Measurements from ENCODE around the gene BCR. TPM values are rescaled to one million over a fixed set of nuclear protein-coding genes. Genes with fewer than 3 reads are reported as not detected.
A peak's percentile ranks its signal among the peaks of the same experiment; 100 is the strongest.

The BCR gene
- total RNA-seq, 1 experiment from 2014 or later, result 77.0 TPM

- DNase-seq, result no peak
Measured at GRCh38 chr22:23204541-23205157, 24.3 kb downstream of the BCR start.

More at GRCh38 chr22:23204541-23205157, 24.3 kb downstream of the BCR start:
- no peak overlapping the region for H3K27ac ChIP-seq (ENCODE audit: insufficient read length, low read depth, low read length)
- H3K79me2 ChIP-seq (ENCODE audit: insufficient read depth, low read length), result peaks cover 30% of the 10 kb centered on the region; the same call in 1 of the 2 replicates
- no peaks in the 10 kb centered on the region for H3K9me3 ChIP-seq (ENCODE audit: control insufficient read depth, low read depth, low read length)
- H3K56ac ChIP-seq (ENCODE audit: insufficient read length, low read depth, low read length), result no peak overlapping the region
- no peak overlapping the region for H2BK120ac ChIP-seq (ENCODE audit: low read depth, low read length, poor library complexity, severe bottlenecking)
- H3K4me1 ChIP-seq (ENCODE audit: insufficient read depth, low read length), result peaks cover 2% of the 10 kb centered on the region; the same call in 1 of the 2 replicates
- Mint-ChIP-seq H3K4me3 (no peak overlapping the region), H3K9me3 (no peaks in the 10 kb centered on the region), H3K27me3 (ENCODE audit: low read depth) (no peaks in the 10 kb centered on the region), H3K36me3 (ENCODE audit: insufficient read depth in 1 of 3, low read depth in 3 of 3) (peaks cover 19 to 35% (median 35%) of the 10 kb centered on the region in 3 experiments), H3K4me1 (peaks cover 31 to 40% of the 10 kb centered on the region in 2 experiments), H3K27ac (peak overlapping the region; percentile 83 to 95 (median 86); a peak in 5 of 7 replicates)
- H3K23ac ChIP-seq (ENCODE audit: insufficient read length, low read depth, low read length), result no peak overlapping the region
- H2AK5ac ChIP-seq (ENCODE audit: insufficient read length, low read length), result no peak overlapping the region
- H3K27me3 ChIP-seq (ENCODE audit: insufficient read depth, low read length), result no peaks in the 10 kb centered on the region
- no peak overlapping the region for H2AFZ ChIP-seq (ENCODE audit: low read length)
- no CpG with 5 or more reads among the region's 11 CpGs for WGBS (ENCODE audit: extremely low coverage, insufficient read length, low lambda C conversion rate)
- H3K23me2 ChIP-seq (ENCODE audit: insufficient read length, low read depth, low read length, poor library complexity, severe bottlenecking), result no peaks in the 10 kb centered on the region
- no peak overlapping the region for H4K91ac ChIP-seq (ENCODE audit: insufficient read length, low read depth, low read length)
- H4K8ac ChIP-seq (replicated peaks; ENCODE audit: insufficient read length, low read depth, low read length), result no peak overlapping the region
- H3K9ac ChIP-seq (ENCODE audit: extremely low read depth, insufficient read length, low read length), result no peak overlapping the region
- H2BK20ac ChIP-seq (ENCODE audit: low read depth, low read length, poor library complexity, severe bottlenecking), result no peak overlapping the region
- H4K20me1 ChIP-seq (ENCODE audit: control insufficient read depth, insufficient read depth, insufficient read length), result no peaks in the 10 kb centered on the region
- H3K18ac ChIP-seq (ENCODE audit: insufficient read length, low read depth, low read length), result no peak overlapping the region
- no peak overlapping the region for H2BK12ac ChIP-seq (ENCODE audit: insufficient read length, low read depth, low read length)
- no peak overlapping the region for H2BK15ac ChIP-seq (ENCODE audit: low read depth, low read length)
- no peak overlapping the region for H3K14ac ChIP-seq (ENCODE audit: insufficient read depth, low read length)
- H2BK5ac ChIP-seq (ENCODE audit: insufficient read length, low read length), result no peak overlapping the region
- no peak overlapping the region for H3T11ph ChIP-seq (ENCODE audit: low read length)
- no peak for TF ChIP-seq CTCF (conservative IDR thresholded peaks at IDR 0.05)
- H3K4ac ChIP-seq (ENCODE audit: low read depth, low read length), result no peak overlapping the region
- no peak overlapping the region for H4K5ac ChIP-seq (ENCODE audit: insufficient read length, low read depth, low read length)
- no peak overlapping the region for H3K4me2 ChIP-seq (ENCODE audit: insufficient read depth, insufficient read length, low read length)
- no peaks in the 10 kb centered on the region for H3K79me1 ChIP-seq (ENCODE audit: insufficient read depth, low read depth, low read length, poor library complexity, severe bottlenecking)
